ENCODE results near the gene PACRG.

Gene PACRG

GRCh38 chr6:162680871-162681270 is 46.9 kb upstream of the PACRG start:
- H3K4me2 ChIP-seq (ENCODE audit: low read depth, low read length, poor library complexity, severe bottlenecking), result no peak overlapping the region
- no peaks in the 10 kb centered on the region for H4K20me1 ChIP-seq (ENCODE audit: low read depth, low read length)
- TF ChIP-seq, protein P1, sequence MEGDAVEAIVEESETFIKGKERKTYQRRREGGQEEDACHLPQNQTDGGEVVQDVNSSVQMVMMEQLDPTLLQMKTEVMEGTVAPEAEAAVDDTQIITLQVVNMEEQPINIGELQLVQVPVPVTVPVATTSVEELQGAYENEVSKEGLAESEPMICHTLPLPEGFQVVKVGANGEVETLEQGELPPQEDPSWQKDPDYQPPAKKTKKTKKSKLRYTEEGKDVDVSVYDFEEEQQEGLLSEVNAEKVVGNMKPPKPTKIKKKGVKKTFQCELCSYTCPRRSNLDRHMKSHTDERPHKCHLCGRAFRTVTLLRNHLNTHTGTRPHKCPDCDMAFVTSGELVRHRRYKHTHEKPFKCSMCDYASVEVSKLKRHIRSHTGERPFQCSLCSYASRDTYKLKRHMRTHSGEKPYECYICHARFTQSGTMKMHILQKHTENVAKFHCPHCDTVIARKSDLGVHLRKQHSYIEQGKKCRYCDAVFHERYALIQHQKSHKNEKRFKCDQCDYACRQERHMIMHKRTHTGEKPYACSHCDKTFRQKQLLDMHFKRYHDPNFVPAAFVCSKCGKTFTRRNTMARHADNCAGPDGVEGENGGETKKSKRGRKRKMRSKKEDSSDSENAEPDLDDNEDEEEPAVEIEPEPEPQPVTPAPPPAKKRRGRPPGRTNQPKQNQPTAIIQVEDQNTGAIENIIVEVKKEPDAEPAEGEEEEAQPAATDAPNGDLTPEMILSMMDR (IDR thresholded peaks at IDR 0.05; ENCODE audit: insufficient read depth, low read length, poor library complexity, severe bottlenecking), result no peak
- H3K9me2 ChIP-seq (replicated peaks; ENCODE audit: insufficient read depth, low read length), result no peaks in the 10 kb centered on the region
- H3K9me3 ChIP-seq (ENCODE audit: insufficient read depth, low read length), result no peaks in the 10 kb centered on the region
- H3F3A ChIP-seq (ENCODE audit: insufficient read depth), result no peaks in the 10 kb centered on the region
- H3K4me3 ChIP-seq (ENCODE audit: insufficient read depth, low read length, poor library complexity, severe bottlenecking), result no peak overlapping the region
- no peaks in the 10 kb centered on the region for H3K79me2 ChIP-seq (ENCODE audit: insufficient read depth, low read length)
- H3K27me3 ChIP-seq (ENCODE audit: low read length), result no peaks in the 10 kb centered on the region
- no peak overlapping the region for H2AFZ ChIP-seq (ENCODE audit: low read depth, low read length, severe bottlenecking)
- no peak overlapping the region for H3K9ac ChIP-seq (ENCODE audit: low read length)
- H3K36me3 ChIP-seq (ENCODE audit: low read length), result no peaks in the 10 kb centered on the region
- no peak overlapping the region for H3K27ac ChIP-seq (ENCODE audit: low read depth, low read length)

GRCh38 chr6:162681447-162681846 is 46.3 kb upstream of the PACRG start:
- Histone ChIP-seq H3K4me3 (ENCODE audit: insufficient read depth, low read length, poor library complexity, severe bottlenecking) (no peak overlapping the region), H3K36me3 (ENCODE audit: low read length) (no peaks in the 10 kb centered on the region), H3K27me3 (ENCODE audit: low read length) (no peaks in the 10 kb centered on the region), H3K9me2 (replicated peaks; ENCODE audit: insufficient read depth, low read length) (no peaks in the 10 kb centered on the region), H3F3A (ENCODE audit: insufficient read depth) (no peaks in the 10 kb centered on the region), H3K9ac (ENCODE audit: low read length) (no peak overlapping the region), H3K27ac (ENCODE audit: low read depth, low read length) (no peak overlapping the region), H4K20me1 (ENCODE audit: low read depth, low read length) (no peaks in the 10 kb centered on the region), H2AFZ (ENCODE audit: low read depth, low read length, severe bottlenecking) (no peak overlapping the region), H3K9me3 (ENCODE audit: insufficient read depth, low read length) (no peaks in the 10 kb centered on the region), H3K79me2 (ENCODE audit: insufficient read depth, low read length) (no peaks in the 10 kb centered on the region), H3K4me2 (ENCODE audit: low read depth, low read length, poor library complexity, severe bottlenecking) (no peak overlapping the region)
- no peak for TF ChIP-seq EZH2phosphoT487 (conservative IDR thresholded peaks at IDR 0.05; ENCODE audit: low read length)
- TF ChIP-seq, protein P1 (IDR thresholded peaks at IDR 0.05; ENCODE audit: insufficient read depth, low read length, poor library complexity, severe bottlenecking), result no peak

GRCh38 chr6:162683135-162683534 is 44.6 kb upstream of the PACRG start:
- Histone ChIP-seq H3K27me3 (ENCODE audit: low read length) (no peaks in the 10 kb centered on the region), H4K20me1 (ENCODE audit: low read depth, low read length) (no peaks in the 10 kb centered on the region), H3K27ac (ENCODE audit: low read depth, low read length) (no peak overlapping the region), H3K36me3 (ENCODE audit: low read length) (no peaks in the 10 kb centered on the region), H2AFZ (ENCODE audit: low read depth, low read length, severe bottlenecking) (no peak overlapping the region), H3K9me3 (ENCODE audit: insufficient read depth, low read length) (no peaks in the 10 kb centered on the region), H3K79me2 (ENCODE audit: insufficient read depth, low read length) (no peaks in the 10 kb centered on the region), H3K9me2 (replicated peaks; ENCODE audit: insufficient read depth, low read length) (no peaks in the 10 kb centered on the region), H3K9ac (ENCODE audit: low read length) (no peak overlapping the region), H3K4me3 (ENCODE audit: insufficient read depth, low read length, poor library complexity, severe bottlenecking) (no peak overlapping the region), H3K4me2 (ENCODE audit: low read depth, low read length, poor library complexity, severe bottlenecking) (no peak overlapping the region), H3F3A (ENCODE audit: insufficient read depth) (no peaks in the 10 kb centered on the region)
- no peak for TF ChIP-seq EZH2phosphoT487 (conservative IDR thresholded peaks at IDR 0.05; ENCODE audit: low read length)
- TF ChIP-seq, protein P1 (IDR thresholded peaks at IDR 0.05; ENCODE audit: insufficient read depth, low read length, poor library complexity, severe bottlenecking), result no peak

DNA sequence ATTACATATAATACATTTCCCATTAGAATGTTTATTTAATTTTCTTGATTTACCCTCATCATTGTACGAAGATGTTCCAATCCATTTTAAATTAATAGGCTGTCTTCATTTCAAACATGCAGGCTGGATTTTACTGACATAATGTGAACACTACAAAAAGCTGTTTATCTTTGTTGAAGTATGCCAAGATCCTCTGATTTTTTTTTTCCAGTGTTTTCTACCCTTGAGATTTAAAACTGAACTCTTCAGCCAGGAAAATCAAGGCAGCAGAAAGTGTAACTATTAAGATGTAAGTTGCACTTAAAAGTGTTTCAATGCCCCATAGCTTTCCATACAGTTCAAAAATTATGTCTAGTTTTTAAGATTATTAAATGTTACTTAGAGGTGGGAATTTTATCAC is 43.7 kb upstream of the PACRG start:
- TF ChIP-seq, protein P1 (IDR thresholded peaks at IDR 0.05; ENCODE audit: insufficient read depth, low read length, poor library complexity, severe bottlenecking), result no peak
- no peak for TF ChIP-seq EZH2phosphoT487 (conservative IDR thresholded peaks at IDR 0.05; ENCODE audit: low read length)
- Histone ChIP-seq H3K4me3 (ENCODE audit: insufficient read depth, low read length, poor library complexity, severe bottlenecking) (no peak overlapping the region), H3K27me3 (ENCODE audit: low read length) (no peaks in the 10 kb centered on the region), H3K79me2 (ENCODE audit: insufficient read depth, low read length) (no peaks in the 10 kb centered on the region), H3K36me3 (ENCODE audit: low read length) (no peaks in the 10 kb centered on the region), H2AFZ (ENCODE audit: low read depth, low read length, severe bottlenecking) (no peak overlapping the region), H3K9me2 (replicated peaks; ENCODE audit: insufficient read depth, low read length) (no peaks in the 10 kb centered on the region), H3F3A (ENCODE audit: insufficient read depth) (no peaks in the 10 kb centered on the region), H3K4me2 (ENCODE audit: low read depth, low read length, poor library complexity, severe bottlenecking) (no peak overlapping the region), H3K9me3 (ENCODE audit: insufficient read depth, low read length) (no peaks in the 10 kb centered on the region), H4K20me1 (ENCODE audit: low read depth, low read length) (no peaks in the 10 kb centered on the region), H3K27ac (ENCODE audit: low read depth, low read length) (no peak overlapping the region), H3K9ac (ENCODE audit: low read length) (no peak overlapping the region)
